GM19043 (cell line): Measurements from ENCODE around the gene CCM2.

Source experiments
- ATAC-seq: cut with Tn5 transposase; IDR thresholded peaks from one replicate; pipeline ENCODE4 v1.9.1; 2021; ENCODE audit warnings: low read depth; ENCODE audit not compliant: unreplicated experiment

The CCM2 gene

GRCh38 chr7:45000093-45001032 is at the start of gene CCM2:
CCM2 (plus strand) TSS chr7:45000201; CDS start chr7:45000334, 133 bp downstream.
- no peak for ATAC-seq

- no peak for ATAC-seq
Measured at GRCh38 chr7:44953156-44953555, 46.8 kb upstream of the CCM2 start.

- no peak for ATAC-seq
Measured at GRCh38 chr7:44955733-44956132, 44.3 kb upstream of the CCM2 start.

GRCh38 chr7:44956157-44956766 is 43.7 kb upstream of the CCM2 start:
- ATAC-seq: no peak

GRCh38 chr7:44958645-44959344 is 41.2 kb upstream of the CCM2 start:
- no peak for ATAC-seq

GRCh38 chr7:44959433-44959951 is 40.5 kb upstream of the CCM2 start:
- no peak for ATAC-seq

GRCh38 chr7:44960011-44960580 is 39.9 kb upstream of the CCM2 start:
- no peak for ATAC-seq

- no peak for ATAC-seq
Measured at GRCh38 chr7:44961844-44962482, 38.0 kb upstream of the CCM2 start.

- no peak for ATAC-seq
Measured at GRCh38 chr7:44962483-44963251, 37.3 kb upstream of the CCM2 start.

- no peak for ATAC-seq
Measured at GRCh38 chr7:44963364-44964290, 36.4 kb upstream of the CCM2 start.

GRCh38 chr7:44964384-44964830 is 35.6 kb upstream of the CCM2 start:
- no peak for ATAC-seq

GRCh38 chr7:44964831-44965440 is 35.1 kb upstream of the CCM2 start:
- no peak for ATAC-seq

GRCh38 chr7:44965441-44965903 is 34.5 kb upstream of the CCM2 start:
- ATAC-seq: no peak

GRCh38 chr7:44965937-44966730 is 33.9 kb upstream of the CCM2 start:
- no peak for ATAC-seq

GRCh38 chr7:44966731-44967538 is 33.1 kb upstream of the CCM2 start:
- ATAC-seq: no peak
